GM23338 (cell line): ENCODE data around the gene PRSS27. TPM values are rescaled to one million over a fixed set of nuclear protein-coding genes. Genes with fewer than 3 reads are reported as not detected.

ENCODE experiments used
- ATAC-seq: fragments of 200-7000 bp; cut with Tn5 transposase; 3 replicates; pipeline ENCODE4 v1.9.1; 2020
- DNase-seq: peaks from one replicate; pipeline ENCODE4 v3.0.0-alpha.2; 2015; ENCODE audit warnings: low spot score
- H2AFZ ChIP-seq: fragments of 200-600 bp; sonication (generic); 2 replicates; pipeline ENCODE4 v1.8.0; 2016; ENCODE audit warnings: antibody characterized with exemption, mild to moderate bottlenecking, moderate library complexity
- H3F3A ChIP-seq: fragments of 200-600 bp; sonication (generic); replicated peaks from 2 replicates; pipeline ENCODE4 v1.8.0; 2017; ENCODE audit warnings: antibody characterized with exemption, mixed run types, low read depth
- H3K27ac ChIP-seq: fragments of 200-600 bp; sonication (generic); 2 replicates; pipeline ENCODE4 v1.6.1; 2016; ENCODE audit warnings: low read depth
- H3K27me3 ChIP-seq: fragments of 200-600 bp; sonication (generic); 2 replicates; pipeline ENCODE4 v1.8.0; 2016; ENCODE audit warnings: mild to moderate bottlenecking, mixed run types, moderate library complexity; ENCODE audit not compliant: insufficient read depth
- H3K36me3 ChIP-seq: fragments of 200-600 bp; sonication (generic); 2 replicates; pipeline ENCODE4 v1.8.0; 2016; ENCODE audit warnings: mild to moderate bottlenecking; ENCODE audit not compliant: insufficient read depth
- H3K4me1 ChIP-seq: fragments of 200-600 bp; sonication (generic); 2 replicates; pipeline ENCODE4 v1.8.0; 2016; ENCODE audit warnings: mild to moderate bottlenecking, moderate library complexity; ENCODE audit not compliant: insufficient read depth
- H3K4me2 ChIP-seq: fragments of 200-600 bp; sonication (generic); 2 replicates; pipeline ENCODE4 v1.7.1; 2017; ENCODE audit warnings: mixed run types
- H3K4me3 ChIP-seq: fragments of 200-600 bp; sonication (generic); 2 replicates; pipeline ENCODE4 v1.6.1; 2016; ENCODE audit warnings: mixed run types
- H3K79me2 ChIP-seq: fragments of 200-600 bp; sonication (generic); replicated peaks from 2 replicates; pipeline ENCODE4 v1.8.0; 2017; ENCODE audit warnings: mild to moderate bottlenecking; ENCODE audit not compliant: insufficient read depth
- H3K9me2 ChIP-seq: fragments of 200-600 bp; sonication (generic); 2 replicates; pipeline ENCODE4 v1.8.0; 2017; ENCODE audit not compliant: insufficient read depth
- H4K20me1 ChIP-seq: fragments of 200-600 bp; sonication (generic); replicated peaks from 2 replicates; pipeline ENCODE4 v1.8.0; 2017; ENCODE audit warnings: mild to moderate bottlenecking; ENCODE audit not compliant: insufficient read depth
- H3K27ac Mint-ChIP-seq: 2 replicates; pipeline ENCODE4 v1.8.0; 2020; ENCODE audit warnings: inconsistent platforms, mild to moderate bottlenecking, moderate library complexity, mixed read lengths
- H3K27me3 Mint-ChIP-seq: 3 replicates; pipeline ENCODE4 v1.8.0; 2022; ENCODE audit warnings: low read depth, mild to moderate bottlenecking, moderate library complexity, mixed read lengths, inconsistent platforms; ENCODE audit not compliant: insufficient read depth, poor library complexity
- H3K36me3 Mint-ChIP-seq: 3 replicates; pipeline ENCODE4 v1.8.0; 2021; ENCODE audit warnings: low read depth, mild to moderate bottlenecking, inconsistent platforms, moderate library complexity, mixed read lengths
- H3K4me1 Mint-ChIP-seq: 3 replicates; pipeline ENCODE4 v1.8.0; 2020; ENCODE audit warnings: mild to moderate bottlenecking, inconsistent platforms, mixed read lengths
- H3K4me3 Mint-ChIP-seq: 3 replicates; pipeline ENCODE4 v1.8.0; 2021; ENCODE audit warnings: moderate library complexity, mild to moderate bottlenecking, inconsistent platforms, mixed read lengths
- H3K9me3 Mint-ChIP-seq: 3 replicates; pipeline ENCODE4 v1.8.0; 2020; ENCODE audit warnings: moderate library complexity, mild to moderate bottlenecking, inconsistent platforms, mixed read lengths
- CREB1 ChIP-seq: fragments of 250-450 bp; sonication (Bioruptor Pico); IDR thresholded peaks from 2 replicates; pipeline ENCODE4 v1.5.0; 2020; ENCODE audit warnings: low read depth, mild to moderate bottlenecking, moderate library complexity
- CTCF ChIP-seq, 2 experiments: fragments of 200-600 bp in 1 of 2; sonication (generic) in 1 of 2; conservative IDR thresholded peaks; 2 replicates each; pipeline versions ENCODE4 v1.5.1 to v1.6.1; 2016 to 2017; ENCODE audit warnings: antibody characterized with exemption in 2 of 2, low read depth in 2 of 2, mild to moderate bottlenecking in 2 of 2, moderate library complexity in 1 of 2
- ETS1 ChIP-seq: IDR thresholded peaks from 2 replicates; pipeline ENCODE4 v1.6.1; 2016; ENCODE audit warnings: antibody characterized with exemption
- EZH2 ChIP-seq: fragments of 200-600 bp; sonication (generic); IDR thresholded peaks from one replicate; pipeline ENCODE4 v1.8.0; 2017; ENCODE audit warnings: antibody characterized with exemption, mild to moderate bottlenecking, low read depth; ENCODE audit not compliant: unreplicated experiment
- EZH2phosphoT487 ChIP-seq: fragments of 200-600 bp; sonication (generic); IDR thresholded peaks from one replicate; pipeline ENCODE4 v1.8.1; 2018; ENCODE audit warnings: antibody characterized with exemption; ENCODE audit not compliant: unreplicated experiment
- JUNB ChIP-seq: IDR thresholded peaks from one replicate; pipeline ENCODE4 v1.6.1; 2016; ENCODE audit warnings: antibody characterized with exemption; ENCODE audit not compliant: unreplicated experiment
- NANOG ChIP-seq: IDR thresholded peaks from 2 replicates; pipeline ENCODE4 v1.6.1; 2016; ENCODE audit warnings: antibody characterized with exemption, borderline replicate concordance
- POLR2AphosphoS5 ChIP-seq: IDR thresholded peaks from 2 replicates; pipeline ENCODE4 v1.6.1; 2016; ENCODE audit warnings: antibody characterized with exemption, low read depth
- REST ChIP-seq: IDR thresholded peaks from one replicate; pipeline ENCODE4 v1.6.1; 2018; ENCODE audit warnings: antibody characterized with exemption; ENCODE audit not compliant: unreplicated experiment
- STAT1 ChIP-seq: IDR thresholded peaks from one replicate; pipeline ENCODE4 v1.6.1; 2016; ENCODE audit warnings: antibody characterized with exemption; ENCODE audit not compliant: unreplicated experiment
- ZNF114 ChIP-seq: fragments of 250-450 bp; sonication (Bioruptor Pico); IDR thresholded peaks from 2 replicates; pipeline ENCODE4 v1.5.0; 2020; ENCODE audit warnings: mild to moderate bottlenecking, moderate library complexity
- ZNF331 ChIP-seq: fragments of 250-450 bp; sonication (Bioruptor Pico); IDR thresholded peaks from 2 replicates; pipeline ENCODE4 v1.5.0; 2020; ENCODE audit warnings: low read depth, mild to moderate bottlenecking, moderate library complexity
- ZNF462 ChIP-seq: fragments of 250-450 bp; sonication (Bioruptor Pico); IDR thresholded peaks from 2 replicates; pipeline ENCODE4 v1.5.0; 2020; ENCODE audit warnings: mild to moderate bottlenecking, moderate library complexity
- polyA plus RNA-seq: library from polyadenylated mRNA; unstranded; fragments of >200 nt; fragmentation: Nextera tagmentation; extraction: Ambion mirVana; gene quantifications from 2 replicates; pipeline ENCODE4 v1.2.1, GENCODE V29; 2016
- total RNA-seq: library from RNA; depleted of rRNA; stranded (reverse); fragments of >200 nt; shearing (Covaris generic); gene quantifications from 2 replicates; pipeline ENCODE4 v1.2.3, GENCODE V29; 2014

Gene PRSS27
- total and polyA plus RNA-seq, 2 experiments from 2014 or later = 0.73 to 1.6 TPM

GRCh38 chr16:2762711-2763110, 42.7 kb upstream of the PRSS27 start:
- Histone ChIP-seq H3K27me3 (peaks cover 9% of the 10 kb centered on the region), H3K79me2 (peaks cover 97% of the 10 kb centered on the region), H3F3A (peaks cover 74% of the 10 kb centered on the region), H4K20me1 (peaks cover 35% of the 10 kb centered on the region), H3K9me2 (peaks cover 39% of the 10 kb centered on the region), H3K4me1 (no peaks in the 10 kb centered on the region), H3K4me2 (no peak overlapping the region), H3K36me3 (peaks cover 97% of the 10 kb centered on the region), H3K4me3 (no peak overlapping the region), H3K27ac (no peak overlapping the region), H2AFZ (no peak overlapping the region)
- no peak overlapping the region; the same call in 2 of the 3 replicates for H3K4me3 Mint-ChIP-seq
- no peak for TF ChIP-seq STAT1
- no peak for TF ChIP-seq ETS1
- TF ChIP-seq CREB1 = no peak
- no peak for TF ChIP-seq EZH2phosphoT487
- TF ChIP-seq NANOG = no peak
- no peak for TF ChIP-seq JUNB
- no peak for TF ChIP-seq REST
- TF ChIP-seq CTCF (conservative IDR thresholded peaks at IDR 0.05; ENCODE audit: low read depth in 2 of 2) = no peak
- TF ChIP-seq ZNF331 = no peak
- TF ChIP-seq POLR2AphosphoS5 = no peak
- TF ChIP-seq EZH2 = no peak
- no peak for TF ChIP-seq ZNF462 (CRISPR knock-in tag)
- TF ChIP-seq ZNF114 = no peak
- peaks cover 100% of the 10 kb centered on the region for H3K36me3 Mint-ChIP-seq
- ATAC-seq (no peak), DNase-seq (no peak)
- no peak overlapping the region for H3K27ac Mint-ChIP-seq
- peaks cover 50% of the 10 kb centered on the region for H3K27me3 Mint-ChIP-seq
- H3K4me1 Mint-ChIP-seq = peaks cover 4% of the 10 kb centered on the region
- H3K9me3 Mint-ChIP-seq = peaks cover 59% of the 10 kb centered on the region
